ENCODE data around the gene TRPM6.

The TRPM6 gene

GRCh38 chr9:74865177-74865576 is 22.5 kb downstream of the TRPM6 start:
- TF ChIP-seq GATA3 (IDR thresholded peaks at IDR 0.05; ENCODE audit: low read depth, low read length) (no peak), GATA2 (IDR thresholded peaks at IDR 0.05; ENCODE audit: low read depth, low read length) (no peak)

GRCh38 chr9:74861773-74862474 is 25.8 kb downstream of the TRPM6 start:
- TF ChIP-seq GATA3 (IDR thresholded peaks at IDR 0.05; ENCODE audit: low read depth, low read length) (no peak), GATA2 (IDR thresholded peaks at IDR 0.05; ENCODE audit: low read depth, low read length) (no peak)

DNA sequence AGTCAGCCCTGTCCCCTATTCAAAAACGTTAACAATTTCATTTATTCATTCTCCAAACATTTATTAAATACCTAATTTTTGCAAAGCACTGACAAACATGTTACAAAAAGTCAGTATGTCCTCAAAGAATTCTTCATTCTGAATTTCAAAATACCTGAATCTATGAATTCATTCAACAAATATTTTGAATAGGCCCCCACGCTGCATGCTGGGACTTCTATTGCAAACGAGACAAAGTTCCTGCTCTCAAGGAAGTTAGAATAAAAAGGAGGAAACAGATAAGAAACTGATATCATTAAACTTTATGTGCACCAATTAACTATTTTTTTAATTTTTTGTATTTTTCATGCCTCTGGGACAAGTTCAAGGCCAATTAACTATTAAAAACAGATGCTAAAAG is 26.6 kb downstream of the TRPM6 start:
- no peak for TF ChIP-seq GATA2 (IDR thresholded peaks at IDR 0.05; ENCODE audit: low read depth, low read length)
- no peak for TF ChIP-seq GATA3 (IDR thresholded peaks at IDR 0.05; ENCODE audit: low read depth, low read length)

GRCh38 chr9:74859786-74860185 is 27.9 kb downstream of the TRPM6 start:
- TF ChIP-seq GATA2 (IDR thresholded peaks at IDR 0.05; ENCODE audit: low read depth, low read length) = no peak

- TF ChIP-seq GATA3 (IDR thresholded peaks at IDR 0.05; ENCODE audit: low read depth, low read length) (no peak), GATA2 (IDR thresholded peaks at IDR 0.05; ENCODE audit: low read depth, low read length) (no peak)
Observed at GRCh38 chr9:74858751-74859414, 28.8 kb downstream of the TRPM6 start.

DNA sequence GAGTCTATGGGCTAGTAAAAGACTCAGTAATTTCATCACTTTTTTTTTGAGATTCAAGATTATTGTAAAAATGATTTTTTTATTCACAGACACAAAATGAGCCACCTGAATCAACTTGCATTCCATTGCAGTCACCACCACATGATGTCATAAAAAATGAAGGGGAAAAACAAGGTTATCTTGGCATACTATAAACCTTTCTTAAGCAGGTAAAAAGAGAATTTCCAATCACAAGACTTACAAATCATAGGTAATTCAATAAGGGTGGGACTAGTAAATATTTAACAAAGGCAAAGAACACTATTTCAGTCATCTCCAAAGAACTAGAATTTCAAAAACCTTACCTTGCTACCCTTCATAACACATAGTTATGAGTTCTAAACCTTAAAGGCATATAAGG is 30.7 kb downstream of the TRPM6 start:
- no peak for TF ChIP-seq GATA2 (IDR thresholded peaks at IDR 0.05; ENCODE audit: low read depth, low read length)
- no peak for TF ChIP-seq GATA3 (IDR thresholded peaks at IDR 0.05; ENCODE audit: low read depth, low read length)

GRCh38 chr9:74855072-74855471 is 32.6 kb downstream of the TRPM6 start:
- no peak for TF ChIP-seq GATA2 (IDR thresholded peaks at IDR 0.05; ENCODE audit: low read depth, low read length)
- no peak for TF ChIP-seq GATA3 (IDR thresholded peaks at IDR 0.05; ENCODE audit: low read depth, low read length)

DNA sequence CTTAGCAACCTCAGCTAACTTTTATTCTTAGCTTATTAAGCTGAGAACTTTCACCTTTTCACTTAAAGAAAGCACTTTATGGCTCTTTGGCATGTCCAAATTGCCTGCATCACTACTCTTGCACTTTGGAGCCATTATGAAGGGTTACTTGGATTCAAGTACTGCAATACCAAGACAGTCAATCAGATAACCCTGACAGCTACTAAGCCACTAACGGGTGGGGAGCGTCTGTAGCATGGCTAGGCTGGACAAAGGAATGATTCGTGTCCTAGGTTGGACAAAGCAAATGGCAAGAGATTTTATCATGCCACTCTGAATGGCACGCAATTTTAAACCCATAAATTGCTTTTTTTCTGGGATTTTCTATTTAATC is 39.6 kb downstream of the TRPM6 start:
- TF ChIP-seq GATA3 (IDR thresholded peaks at IDR 0.05; ENCODE audit: low read depth, low read length) (no peak), GATA2 (IDR thresholded peaks at IDR 0.05; ENCODE audit: low read depth, low read length) (no peak)

DNA sequence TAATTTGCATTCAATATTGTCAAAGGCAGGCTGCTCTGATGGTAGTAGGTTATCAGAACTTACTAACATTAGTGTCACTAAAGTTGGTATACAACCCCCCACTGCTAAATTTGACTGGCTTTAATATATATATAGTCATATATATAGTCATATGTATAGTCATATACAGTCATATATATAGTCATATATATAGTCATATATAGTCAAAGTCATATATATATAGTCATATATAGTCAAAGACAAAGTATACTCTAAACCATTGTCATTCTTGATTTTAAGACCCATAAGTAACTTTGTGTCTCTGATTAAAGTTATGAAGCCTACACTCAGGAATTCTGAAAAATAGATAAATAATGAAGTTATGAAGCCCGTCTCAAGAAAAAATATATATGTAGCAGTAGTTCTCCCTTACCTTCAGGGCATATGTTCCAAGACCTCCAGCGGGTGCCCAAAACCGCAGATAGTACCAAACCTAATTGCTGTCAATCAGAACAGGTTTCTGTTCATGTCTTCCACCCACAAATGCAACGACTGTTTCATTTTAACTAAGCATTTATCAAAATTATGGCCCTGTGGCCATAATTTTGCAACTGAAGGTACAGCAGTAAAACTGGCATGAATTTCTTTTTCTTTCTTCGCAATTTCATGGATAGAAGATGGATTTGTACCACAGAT is 40.1 kb downstream of the TRPM6 start:
- TF ChIP-seq GATA3 (IDR thresholded peaks at IDR 0.05; ENCODE audit: low read depth, low read length) = no peak
- TF ChIP-seq GATA2 (IDR thresholded peaks at IDR 0.05; ENCODE audit: low read depth, low read length) = no peak

DNA sequence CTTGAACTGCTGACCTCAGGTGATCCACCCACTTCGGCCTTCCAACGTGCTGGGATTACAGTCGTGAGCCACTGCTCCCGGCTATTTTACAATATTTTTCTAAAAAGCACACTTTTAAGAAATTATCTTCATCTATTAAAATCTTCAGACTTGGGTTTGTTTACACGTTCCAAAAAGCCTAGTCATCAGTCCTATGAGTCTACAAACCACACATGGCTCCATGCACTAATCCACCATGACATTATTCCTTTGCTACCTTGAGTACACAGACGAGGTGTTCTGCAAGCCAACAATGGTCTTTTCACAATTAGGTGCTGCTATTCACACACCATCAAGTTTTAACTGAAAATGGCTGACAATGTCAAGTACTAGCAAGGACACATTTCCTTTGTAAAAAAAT is 41.0 kb downstream of the TRPM6 start:
- no peak for TF ChIP-seq GATA2 (IDR thresholded peaks at IDR 0.05; ENCODE audit: low read depth, low read length)
- TF ChIP-seq GATA3 (IDR thresholded peaks at IDR 0.05; ENCODE audit: low read depth, low read length) = no peak

DNA sequence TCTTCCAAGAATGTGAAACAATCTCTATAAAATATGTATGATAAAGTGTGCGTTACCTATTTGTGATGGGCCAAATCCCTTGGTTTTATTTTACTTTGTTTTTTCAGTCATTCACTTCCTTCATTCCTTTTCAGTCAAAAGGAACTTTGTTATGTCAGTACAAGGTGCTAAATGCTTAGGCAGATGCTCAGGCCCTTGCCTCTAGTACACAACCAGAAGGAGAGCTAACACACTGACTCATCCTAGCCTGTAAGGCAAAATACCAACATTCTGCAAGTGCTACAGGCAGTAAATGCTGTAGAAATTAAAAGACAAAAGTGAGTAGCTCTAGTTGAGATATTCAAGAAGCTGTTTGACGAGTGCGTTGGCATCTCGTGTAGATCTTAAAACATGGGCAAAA is 49.4 kb downstream of the TRPM6 start:
- TF ChIP-seq GATA3 (IDR thresholded peaks at IDR 0.05; ENCODE audit: low read depth, low read length) = no peak
- no peak for TF ChIP-seq GATA2 (IDR thresholded peaks at IDR 0.05; ENCODE audit: low read depth, low read length)

DNA sequence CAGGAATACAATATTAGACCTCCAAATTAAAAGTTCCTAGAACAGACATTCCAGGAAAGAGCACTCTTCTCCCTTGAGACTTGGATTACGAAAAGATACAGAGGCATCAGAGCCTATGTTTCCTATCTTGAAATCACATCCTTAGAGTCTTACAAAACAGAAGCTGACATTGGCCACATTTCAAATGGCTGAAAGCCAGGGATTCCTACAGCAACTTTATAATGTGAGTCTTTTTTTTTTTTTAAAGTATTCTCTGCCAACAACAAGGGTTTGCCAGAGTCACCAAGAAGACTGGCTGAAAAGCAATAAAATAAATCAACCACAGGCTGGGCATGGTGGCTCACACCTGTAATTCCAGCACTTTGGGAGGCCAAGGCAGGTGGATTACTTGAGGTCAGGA is 63.1 kb downstream of the TRPM6 start:
- TF ChIP-seq GATA2 (IDR thresholded peaks at IDR 0.05; ENCODE audit: low read depth, low read length) = no peak
- no peak for TF ChIP-seq GATA3 (IDR thresholded peaks at IDR 0.05; ENCODE audit: low read depth, low read length)

GRCh38 chr9:74821636-74822035 is 66.1 kb downstream of the TRPM6 start:
- TF ChIP-seq GATA2 (IDR thresholded peaks at IDR 0.05; ENCODE audit: low read depth, low read length) = no peak
- no peak for TF ChIP-seq GATA3 (IDR thresholded peaks at IDR 0.05; ENCODE audit: low read depth, low read length)

DNA sequence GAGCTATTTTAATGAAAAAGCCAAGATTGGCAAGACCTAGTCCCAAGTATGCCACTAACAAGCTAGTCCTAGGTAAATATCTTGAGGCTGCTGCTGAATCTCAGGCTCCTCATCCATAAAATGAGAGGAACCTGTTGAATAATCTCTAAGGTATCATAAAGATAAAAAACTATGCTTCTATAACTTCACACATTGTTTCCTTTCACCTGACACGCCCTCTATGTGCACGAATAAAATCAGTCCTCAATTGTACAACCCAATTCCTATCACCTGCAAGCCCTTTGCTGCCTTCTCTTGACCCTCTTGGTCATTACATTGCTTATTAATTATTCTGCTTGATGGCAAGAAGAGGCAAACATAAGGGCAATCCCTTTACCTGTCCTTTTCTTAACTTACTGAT is 69.9 kb downstream of the TRPM6 start:
- TF ChIP-seq GATA2 (IDR thresholded peaks at IDR 0.05; ENCODE audit: low read depth, low read length) = no peak

DNA sequence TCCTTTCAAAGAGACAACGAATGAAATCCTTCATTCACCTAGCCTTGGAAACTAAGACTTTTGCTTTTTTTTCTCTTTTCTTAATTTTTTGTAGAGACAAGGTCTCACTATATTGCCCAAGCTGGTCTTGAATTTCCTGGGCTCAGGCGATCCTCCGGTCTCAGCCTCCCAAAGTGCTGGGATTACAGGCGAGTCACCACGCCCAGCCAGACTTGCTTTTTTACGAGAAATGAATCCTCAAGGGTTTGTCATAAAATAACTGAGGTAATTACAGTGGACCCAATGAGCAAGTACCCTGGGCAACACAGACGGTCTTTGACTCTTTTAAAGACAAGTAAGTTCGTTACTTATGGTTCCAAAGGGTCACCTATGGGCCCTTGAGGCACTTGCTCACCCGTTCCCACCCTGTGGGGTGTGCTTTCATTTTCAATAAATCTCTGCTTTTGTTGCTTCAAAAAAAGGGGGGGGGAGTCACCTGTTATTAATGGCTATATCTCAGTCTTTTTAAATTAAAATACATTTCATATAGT is 70.4 kb downstream of the TRPM6 start:
- TF ChIP-seq GATA2 (IDR thresholded peaks at IDR 0.05; ENCODE audit: low read depth, low read length) (no peak), GATA3 (IDR thresholded peaks at IDR 0.05; ENCODE audit: low read depth, low read length) (no peak)

All from SH-SY5Y (cell line).